Measurements from ENCODE around the gene SORBS2. TPM values are rescaled to one million over a fixed set of nuclear protein-coding genes. Genes with fewer than 3 reads are reported as not detected.

The SORBS2 gene
- total RNA-seq, 1 experiment from 2014 or later = 44.5 TPM

GRCh38 chr4:185541251-185541727, 270.7 kb downstream of the SORBS2 start:
- ChIA-PET POLR2A (no interaction called here), CTCF (no interaction called here)
- H3K4me3 Mint-ChIP-seq = no peak overlapping the region
- ATAC-seq (no peak), DNase-seq (ENCODE audit: low spot score) (no peak)
- no peaks in the 10 kb centered on the region for H3K9me3 Mint-ChIP-seq
- peaks cover 9% of the 10 kb centered on the region for H3K4me1 Mint-ChIP-seq
- H3K36me3 Mint-ChIP-seq = no peaks in the 10 kb centered on the region
- H3K27ac Mint-ChIP-seq = no peak overlapping the region
- H3K27me3 Mint-ChIP-seq (ENCODE audit: low read depth) = peaks cover 7% of the 10 kb centered on the region
- TF ChIP-seq E2F5 (CRISPR knock-in tag; IDR thresholded peaks at IDR 0.05) = no peak
- TF ChIP-seq ELF4 (CRISPR knock-in tag; IDR thresholded peaks at IDR 0.05; ENCODE audit: low read depth) = no peak
- no peak for TF ChIP-seq ETV6 (CRISPR knock-in tag; IDR thresholded peaks at IDR 0.05)
- no peak for TF ChIP-seq MLX (CRISPR knock-in tag; IDR thresholded peaks at IDR 0.05)
- TF ChIP-seq ZNF281 (CRISPR knock-in tag; IDR thresholded peaks at IDR 0.05) = no peak
- TF ChIP-seq ZSCAN18 (CRISPR knock-in tag; IDR thresholded peaks at IDR 0.05) = no peak
- no peak for TF ChIP-seq ZNF138 (CRISPR knock-in tag; conservative IDR thresholded peaks at IDR 0.05)
- TF ChIP-seq ZNF121 (CRISPR knock-in tag; IDR thresholded peaks at IDR 0.05) = no peak
- TF ChIP-seq, protein P1, sequence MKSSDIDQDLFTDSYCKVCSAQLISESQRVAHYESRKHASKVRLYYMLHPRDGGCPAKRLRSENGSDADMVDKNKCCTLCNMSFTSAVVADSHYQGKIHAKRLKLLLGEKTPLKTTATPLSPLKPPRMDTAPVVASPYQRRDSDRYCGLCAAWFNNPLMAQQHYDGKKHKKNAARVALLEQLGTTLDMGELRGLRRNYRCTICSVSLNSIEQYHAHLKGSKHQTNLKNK (CRISPR knock-in tag; IDR thresholded peaks at IDR 0.05) = no peak
- no peak for TF ChIP-seq EMX1 (CRISPR knock-in tag; IDR thresholded peaks at IDR 0.05)
- TF ChIP-seq, protein P2, sequence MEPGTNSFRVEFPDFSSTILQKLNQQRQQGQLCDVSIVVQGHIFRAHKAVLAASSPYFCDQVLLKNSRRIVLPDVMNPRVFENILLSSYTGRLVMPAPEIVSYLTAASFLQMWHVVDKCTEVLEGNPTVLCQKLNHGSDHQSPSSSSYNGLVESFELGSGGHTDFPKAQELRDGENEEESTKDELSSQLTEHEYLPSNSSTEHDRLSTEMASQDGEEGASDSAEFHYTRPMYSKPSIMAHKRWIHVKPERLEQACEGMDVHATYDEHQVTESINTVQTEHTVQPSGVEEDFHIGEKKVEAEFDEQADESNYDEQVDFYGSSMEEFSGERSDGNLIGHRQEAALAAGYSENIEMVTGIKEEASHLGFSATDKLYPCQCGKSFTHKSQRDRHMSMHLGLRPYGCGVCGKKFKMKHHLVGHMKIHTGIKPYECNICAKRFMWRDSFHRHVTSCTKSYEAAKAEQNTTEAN (CRISPR knock-in tag; IDR thresholded peaks at IDR 0.05) = no peak
- no peak for TF ChIP-seq NFE2L1 (CRISPR knock-in tag; IDR thresholded peaks at IDR 0.05)
- no peak for TF ChIP-seq FOXK1 (CRISPR knock-in tag; IDR thresholded peaks at IDR 0.05)
- TF ChIP-seq, protein P3, sequence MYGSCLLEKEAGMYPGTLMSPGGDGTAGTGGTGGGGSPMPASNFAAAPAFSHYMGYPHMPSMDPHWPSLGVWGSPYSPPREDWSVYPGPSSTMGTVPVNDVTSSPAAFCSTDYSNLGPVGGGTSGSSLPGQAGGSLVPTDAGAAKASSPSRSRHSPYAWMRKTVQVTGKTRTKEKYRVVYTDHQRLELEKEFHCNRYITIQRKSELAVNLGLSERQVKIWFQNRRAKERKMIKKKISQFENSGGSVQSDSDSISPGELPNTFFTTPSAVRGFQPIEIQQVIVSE (CRISPR knock-in tag; IDR thresholded peaks at IDR 0.05; ENCODE audit: borderline replicate concordance) = no peak

DNA sequence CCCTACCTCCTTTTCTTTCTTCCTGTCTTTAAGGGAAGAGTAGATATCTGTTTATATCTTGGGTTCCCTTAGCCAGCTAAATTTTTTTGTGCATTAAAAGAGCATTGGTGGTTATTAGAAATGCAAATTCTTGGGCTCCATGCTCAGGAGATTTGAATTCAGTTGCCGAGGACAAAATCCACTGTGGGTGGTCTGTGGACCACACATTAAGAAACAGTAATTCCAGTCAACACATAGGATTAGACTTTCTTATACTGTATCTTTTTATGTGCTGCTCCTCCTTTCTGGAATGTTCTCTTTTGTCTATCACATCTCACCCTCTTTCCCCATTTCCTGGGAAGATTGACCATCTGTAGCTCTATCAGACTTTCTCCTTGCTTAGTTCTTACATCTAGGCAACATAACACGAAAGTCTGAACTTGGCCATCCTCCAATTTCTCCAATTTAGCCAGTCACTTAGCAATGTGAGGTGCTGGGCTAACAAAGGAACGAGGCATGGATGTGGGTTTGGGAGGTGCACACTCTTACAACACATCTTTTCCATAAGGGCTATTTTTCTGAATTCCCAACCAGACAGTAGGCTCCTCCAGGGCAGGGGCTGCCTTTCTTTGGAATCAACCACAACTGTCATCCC, 271.4 kb downstream of the SORBS2 start:
- CTCF ChIA-PET = no interaction called here
- no peak for DNase-seq (ENCODE audit: low spot score)
- ATAC-seq = no peak
- Mint-ChIP-seq H3K4me3 (no peak overlapping the region), H3K4me1 (peaks cover 13% of the 10 kb centered on the region), H3K27me3 (ENCODE audit: low read depth) (peaks cover 7% of the 10 kb centered on the region), H3K9me3 (no peaks in the 10 kb centered on the region), H3K36me3 (no peaks in the 10 kb centered on the region), H3K27ac (no peak overlapping the region)
- POLR2A ChIA-PET = no interaction called here
- TF ChIP-seq ETV6 (CRISPR knock-in tag; IDR thresholded peaks at IDR 0.05) (no peak), PREB (CRISPR knock-in tag; IDR thresholded peaks at IDR 0.05; ENCODE audit: borderline replicate concordance) (no peak), MYBL2 (CRISPR knock-in tag; IDR thresholded peaks at IDR 0.05) (no peak), AR (CRISPR knock-in tag; IDR thresholded peaks at IDR 0.05) (no peak), ZNF416 (CRISPR knock-in tag; IDR thresholded peaks at IDR 0.05) (no peak)

All from WTC11 (cell line).